ENCODE measurements around the gene SLC41A3.

The SLC41A3 gene

GRCh38 chr3:126026277-126026751, 57.6 kb downstream of the SLC41A3 start:
- no peak overlapping the region for H3K27ac ChIP-seq
- TF ChIP-seq ZFX (IDR thresholded peaks at IDR 0.05; ENCODE audit: borderline replicate concordance) (no peak), CTCF (IDR thresholded peaks at IDR 0.05) (no peak)

- no peak overlapping the region for H3K27ac ChIP-seq
- TF ChIP-seq ZFX (IDR thresholded peaks at IDR 0.05; ENCODE audit: borderline replicate concordance) (no peak), CTCF (IDR thresholded peaks at IDR 0.05) (no peak)
These were observed 58.1 kb downstream of the SLC41A3 start for GRCh38 chr3:126025862-126026261.

- no peak overlapping the region for H3K27ac ChIP-seq
- TF ChIP-seq CTCF (IDR thresholded peaks at IDR 0.05) (no peak), ZFX (IDR thresholded peaks at IDR 0.05; ENCODE audit: borderline replicate concordance) (no peak)
These were observed 58.7 kb downstream of the SLC41A3 start for GRCh38 chr3:126025116-126025729.

- TF ChIP-seq CTCF (IDR thresholded peaks at IDR 0.05) (no peak), ZFX (IDR thresholded peaks at IDR 0.05; ENCODE audit: borderline replicate concordance) (no peak)
- H3K27ac ChIP-seq, result no peak overlapping the region
These were observed 59.7 kb downstream of the SLC41A3 start for GRCh38 chr3:126024049-126024854.

- H3K27ac ChIP-seq, result no peak overlapping the region
- no peak for TF ChIP-seq CTCF (IDR thresholded peaks at IDR 0.05)
- TF ChIP-seq ZFX (IDR thresholded peaks at IDR 0.05; ENCODE audit: borderline replicate concordance), result no peak
These were observed 60.5 kb downstream of the SLC41A3 start for GRCh38 chr3:126023390-126023789.

GRCh38 chr3:126022741-126023359, 61.1 kb downstream of the SLC41A3 start:
- no peak overlapping the region for H3K27ac ChIP-seq
- TF ChIP-seq CTCF (IDR thresholded peaks at IDR 0.05) (no peak), ZFX (IDR thresholded peaks at IDR 0.05; ENCODE audit: borderline replicate concordance) (no peak)

GRCh38 chr3:126021702-126022101, 62.2 kb downstream of the SLC41A3 start:
- TF ChIP-seq CTCF (IDR thresholded peaks at IDR 0.05) (no peak), ZFX (IDR thresholded peaks at IDR 0.05; ENCODE audit: borderline replicate concordance) (no peak)
- H3K27ac ChIP-seq, result no peak overlapping the region

All from 22Rv1 (cell line).